ENCODE measurements around the gene LIPC. TPM values are rescaled to one million over a fixed set of nuclear protein-coding genes. Genes with fewer than 3 reads are reported as not detected.

The LIPC gene
- polyA plus RNA-seq, 1 of the 3 experiments (the other 2 are of a cell fraction): not detected

DNA sequence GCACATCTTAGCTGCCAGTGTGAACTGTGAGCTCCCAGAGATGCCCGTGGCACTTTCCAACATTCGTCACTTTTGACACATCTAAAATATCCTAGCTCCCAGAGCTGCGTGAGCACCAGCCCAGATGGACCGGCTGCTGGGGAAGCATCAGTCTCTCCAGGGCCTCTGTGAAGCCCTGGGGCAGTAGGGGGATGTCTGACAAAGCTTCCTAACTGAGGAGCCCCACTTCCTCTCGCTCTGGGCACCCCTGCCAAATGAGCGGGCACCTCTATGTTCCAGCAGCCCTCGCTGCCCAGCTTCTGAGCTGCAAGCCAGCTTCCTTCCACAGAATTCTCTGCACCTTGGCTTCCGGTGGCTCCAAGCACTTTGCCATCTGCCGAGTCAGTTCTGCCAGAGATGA is 91.1 kb downstream of the LIPC start:
- no peaks in the 10 kb centered on the region for H3K9me3 ChIP-seq
- 85% methylated on average over 8 of the region's 9 CpGs for WGBS (ENCODE audit: low lambda C conversion rate)
- H4K20me1 ChIP-seq (ENCODE audit: insufficient read depth): no peaks in the 10 kb centered on the region
- no peaks in the 10 kb centered on the region for H3F3A ChIP-seq (replicated peaks; ENCODE audit: insufficient read depth)
- no peak overlapping the region for H2AFZ ChIP-seq (ENCODE audit: low read depth)
- DNase-seq: no peak
- no peak overlapping the region for H3K4me3 ChIP-seq (ENCODE audit: low read depth in 2 of 2, low read length in 1 of 2)
- no peak overlapping the region for H3K9ac ChIP-seq
- CTCF ChIA-PET: no interaction called here
- no peak overlapping the region for H3K4me2 ChIP-seq
- no peaks in the 10 kb centered on the region for H3K79me2 ChIP-seq (ENCODE audit: insufficient read depth)
- H3K9me2 ChIP-seq: no peaks in the 10 kb centered on the region
- no peaks in the 10 kb centered on the region for H3K36me3 ChIP-seq (replicated peaks in 1 of 2; ENCODE audit: control insufficient read depth in 1 of 2, insufficient read depth in 2 of 2, low read length in 1 of 2)
- TF ChIP-seq, protein P1, sequence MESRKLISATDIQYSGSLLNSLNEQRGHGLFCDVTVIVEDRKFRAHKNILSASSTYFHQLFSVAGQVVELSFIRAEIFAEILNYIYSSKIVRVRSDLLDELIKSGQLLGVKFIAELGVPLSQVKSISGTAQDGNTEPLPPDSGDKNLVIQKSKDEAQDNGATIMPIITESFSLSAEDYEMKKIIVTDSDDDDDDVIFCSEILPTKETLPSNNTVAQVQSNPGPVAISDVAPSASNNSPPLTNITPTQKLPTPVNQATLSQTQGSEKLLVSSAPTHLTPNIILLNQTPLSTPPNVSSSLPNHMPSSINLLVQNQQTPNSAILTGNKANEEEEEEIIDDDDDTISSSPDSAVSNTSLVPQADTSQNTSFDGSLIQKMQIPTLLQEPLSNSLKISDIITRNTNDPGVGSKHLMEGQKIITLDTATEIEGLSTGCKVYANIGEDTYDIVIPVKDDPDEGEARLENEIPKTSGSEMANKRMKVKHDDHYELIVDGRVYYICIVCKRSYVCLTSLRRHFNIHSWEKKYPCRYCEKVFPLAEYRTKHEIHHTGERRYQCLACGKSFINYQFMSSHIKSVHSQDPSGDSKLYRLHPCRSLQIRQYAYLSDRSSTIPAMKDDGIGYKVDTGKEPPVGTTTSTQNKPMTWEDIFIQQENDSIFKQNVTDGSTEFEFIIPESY (IDR thresholded peaks at IDR 0.05; ENCODE audit: borderline replicate concordance, low read depth): no peak
- TF ChIP-seq, protein P2, sequence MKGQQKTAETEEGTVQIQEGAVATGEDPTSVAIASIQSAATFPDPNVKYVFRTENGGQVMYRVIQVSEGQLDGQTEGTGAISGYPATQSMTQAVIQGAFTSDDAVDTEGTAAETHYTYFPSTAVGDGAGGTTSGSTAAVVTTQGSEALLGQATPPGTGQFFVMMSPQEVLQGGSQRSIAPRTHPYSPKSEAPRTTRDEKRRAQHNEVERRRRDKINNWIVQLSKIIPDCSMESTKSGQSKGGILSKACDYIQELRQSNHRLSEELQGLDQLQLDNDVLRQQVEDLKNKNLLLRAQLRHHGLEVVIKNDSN (IDR thresholded peaks at IDR 0.05; ENCODE audit: borderline replicate concordance, low read depth): no peak
- TF ChIP-seq MXI1 (IDR thresholded peaks at IDR 0.05; ENCODE audit: low read depth, low read length): no peak
- no peak for TF ChIP-seq MEF2A (IDR thresholded peaks at IDR 0.05; ENCODE audit: borderline replicate concordance, low read depth)
- TF ChIP-seq TEAD4 (IDR thresholded peaks at IDR 0.05; ENCODE audit: borderline replicate concordance, insufficient read depth): no peak
- no peak for TF ChIP-seq FOSL2 (IDR thresholded peaks at IDR 0.05; ENCODE audit: borderline replicate concordance, low read depth)
- POLR2A ChIA-PET: no interaction called here
- H3K27ac ChIP-seq (ENCODE audit: low read depth in 2 of 2, low read length in 1 of 2): no peak overlapping the region
- H3K4me1 ChIP-seq (ENCODE audit: control insufficient read depth in 1 of 2, insufficient read depth in 2 of 2, low read depth in 1 of 2, low read length in 1 of 2): peaks cover 7 to 9% of the 10 kb centered on the region in 2 experiments; a peak in 2 of 4 replicates
- no peaks in the 10 kb centered on the region for H3K27me3 ChIP-seq (ENCODE audit: insufficient read depth)

DNA sequence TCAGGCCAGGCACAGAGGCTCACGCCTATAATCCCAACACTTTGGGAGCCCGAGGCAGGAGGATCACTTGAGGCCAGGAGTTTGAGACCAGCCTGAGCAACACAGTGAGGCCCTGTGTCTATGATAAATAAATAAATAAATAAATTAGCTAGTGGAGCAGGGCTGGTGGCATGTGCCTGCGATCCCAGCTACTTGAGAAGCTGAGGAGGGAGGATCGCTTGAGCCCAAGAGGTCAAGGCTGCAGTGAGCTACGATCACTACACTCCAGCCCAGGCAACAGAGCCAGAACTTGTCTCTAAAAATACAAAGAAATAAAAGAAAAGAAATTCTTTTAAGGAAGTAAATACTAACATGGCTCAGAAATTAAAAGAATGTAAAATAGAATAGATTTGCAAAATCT is 91.8 kb downstream of the LIPC start:
- POLR2A ChIA-PET: no interaction called here
- CTCF ChIA-PET: no interaction called here

More for the DNA sequence above, 91.8 kb downstream of the LIPC start:
- no peak overlapping the region for H3K9ac ChIP-seq
- H3K9me2 ChIP-seq: no peaks in the 10 kb centered on the region
- H3K4me3 ChIP-seq (ENCODE audit: low read depth in 2 of 2, low read length in 1 of 2): no peak overlapping the region
- H3K36me3 ChIP-seq (replicated peaks in 1 of 2; ENCODE audit: control insufficient read depth in 1 of 2, insufficient read depth in 2 of 2, low read length in 1 of 2): no peaks in the 10 kb centered on the region
- H3K27ac ChIP-seq (ENCODE audit: low read depth in 2 of 2, low read length in 1 of 2): no peak overlapping the region
- H3K79me2 ChIP-seq (ENCODE audit: insufficient read depth): no peaks in the 10 kb centered on the region
- no peak for DNase-seq
- H3K9me3 ChIP-seq: no peaks in the 10 kb centered on the region
- no peak overlapping the region for H3K4me2 ChIP-seq
- H3K27me3 ChIP-seq (ENCODE audit: insufficient read depth): no peaks in the 10 kb centered on the region
- H4K20me1 ChIP-seq (ENCODE audit: insufficient read depth): no peaks in the 10 kb centered on the region
- no peak overlapping the region for H2AFZ ChIP-seq (ENCODE audit: low read depth)
- H3F3A ChIP-seq (replicated peaks; ENCODE audit: insufficient read depth): no peaks in the 10 kb centered on the region
- H3K4me1 ChIP-seq (ENCODE audit: control insufficient read depth in 1 of 2, insufficient read depth in 2 of 2, low read depth in 1 of 2, low read length in 1 of 2): peaks cover 7 to 9% of the 10 kb centered on the region in 2 experiments; a peak in 2 of 4 replicates
- TF ChIP-seq, protein P2 (IDR thresholded peaks at IDR 0.05; ENCODE audit: borderline replicate concordance, low read depth): no peak
- TF ChIP-seq MXI1 (IDR thresholded peaks at IDR 0.05; ENCODE audit: low read depth, low read length) (no peak), RCOR1 (IDR thresholded peaks at IDR 0.05; ENCODE audit: low read length) (no peak), EP300 (IDR thresholded peaks at IDR 0.05; ENCODE audit: borderline replicate concordance in 1 of 2, low read depth in 1 of 2, low read length in 1 of 2) (no peak), SIN3A (IDR thresholded peaks at IDR 0.05; ENCODE audit: borderline replicate concordance, low read depth, low read length) (no peak), POLR2AphosphoS5 (IDR thresholded peaks at IDR 0.05; ENCODE audit: low read depth, low read length) (no peak)
- WGBS (ENCODE audit: low lambda C conversion rate): 96% methylated on average over 5 of the region's 5 CpGs
